CD14-positive monocyte (primary cell): ENCODE data around the gene SMCHD1. TPM values are rescaled to one million over a fixed set of nuclear protein-coding genes. Genes with fewer than 3 reads are reported as not detected.
A peak's percentile ranks its signal among the peaks of the same experiment; 100 is the strongest.

Experiments used
- DNase-seq, 3 donors: peaks; one replicate each; pipeline ENCODE4 v3.0.0-alpha.2; 2011 to 2022
- H2AFZ ChIP-seq: 2 replicates; pipeline ENCODE4 v1.6.0; 2012; ENCODE audit warnings: mild to moderate bottlenecking, low read depth, low read length, inconsistent platforms; ENCODE audit not compliant: insufficient read depth, poor library complexity, severe bottlenecking
- H3K27ac ChIP-seq, 2 donors: 1 replicate in 1 of 2; 2 replicates in 1 of 2; pipeline ENCODE4 v1.5.1; 2012 to 2013; ENCODE audit warnings: low read length in 2 of 2, control low read depth in 1 of 2, inconsistent platforms in 1 of 2, low read depth in 1 of 2, mild to moderate bottlenecking in 1 of 2
- H3K27me3 ChIP-seq, 2 donors: one replicate each; pipeline versions ENCODE4 v1.6.0 to v1.6.1; 2011 to 2013; ENCODE audit warnings: low read length in 2 of 2; ENCODE audit not compliant: control insufficient read depth in 2 of 2, insufficient read depth in 2 of 2
- H3K36me3 ChIP-seq, 2 donors: replicated peaks in 1 of 2; 1 replicate in 1 of 2; 2 replicates in 1 of 2; pipeline versions ENCODE4 v1.5.1 to v1.6.1; 2012 to 2013; ENCODE audit warnings: low read length in 2 of 2, control low read depth in 1 of 2, inconsistent platforms in 1 of 2, mild to moderate bottlenecking in 1 of 2; ENCODE audit not compliant: insufficient read depth in 2 of 2, control insufficient read depth in 1 of 2
- H3K4me1 ChIP-seq, 2 donors: 1 replicate in 1 of 2; 2 replicates in 1 of 2; pipeline versions ENCODE4 v1.5.1 to v1.6.1; 2012 to 2013; ENCODE audit warnings: low read length in 2 of 2, control low read depth in 1 of 2, inconsistent platforms in 1 of 2, mild to moderate bottlenecking in 1 of 2, moderate library complexity in 1 of 2; ENCODE audit not compliant: insufficient read depth in 2 of 2, control insufficient read depth in 1 of 2
- H3K4me2 ChIP-seq: replicated peaks from 2 replicates; pipeline ENCODE3; 2012; ENCODE audit warnings: low read length, moderate library complexity, mild to moderate bottlenecking; ENCODE audit not compliant: poor library complexity, severe bottlenecking; ENCODE audit errors: extremely low read depth
- H3K4me3 ChIP-seq, 3 experiments: fragments of 200-600 bp in 1 of 3; sonication (generic) in 1 of 3; replicated peaks in 1 of 3; 1 replicate in 2 of 3; 2 replicates in 1 of 3; pipeline ENCODE4 v1.5.1; 2011 to 2013; ENCODE audit warnings: low read length in 3 of 3, mild to moderate bottlenecking in 3 of 3, control low read depth in 2 of 3, low read depth in 2 of 3, inconsistent platforms in 1 of 3, moderate library complexity in 1 of 3
- H3K79me2 ChIP-seq: 2 replicates; pipeline ENCODE4 v1.6.0; 2012; ENCODE audit warnings: mild to moderate bottlenecking, control low read depth, inconsistent platforms, low read length, moderate library complexity; ENCODE audit not compliant: insufficient read depth
- H3K9ac ChIP-seq: 2 replicates; pipeline ENCODE4 v1.6.0; 2017; ENCODE audit warnings: low read length, mild to moderate bottlenecking; ENCODE audit not compliant: insufficient read depth, poor library complexity, severe bottlenecking
- H3K9me3 ChIP-seq, 2 donors: replicated peaks in 1 of 2; 1 replicate in 1 of 2; 2 replicates in 1 of 2; pipeline versions ENCODE4 v1.5.1 to v1.6.1; 2012 to 2013; ENCODE audit warnings: low read length in 2 of 2, control low read depth in 1 of 2; ENCODE audit not compliant: control insufficient read depth in 1 of 2, insufficient read depth in 1 of 2
- H4K20me1 ChIP-seq: 2 replicates; pipeline ENCODE4 v1.6.0; 2012; ENCODE audit warnings: mild to moderate bottlenecking, low read length, control low read depth, moderate library complexity; ENCODE audit not compliant: insufficient read depth
- H3K27ac Mint-ChIP-seq, 7 donors: one replicate each; pipeline ENCODE4 v1.8.0; 2020; ENCODE audit warnings: mild to moderate bottlenecking in 7 of 7, mixed read lengths in 7 of 7, moderate library complexity in 6 of 7, inconsistent platforms in 2 of 7
- H3K27me3 Mint-ChIP-seq, 3 donors: one replicate each; pipeline ENCODE4 v1.8.0; 2021 to 2022; ENCODE audit warnings: low read depth in 3 of 3, mild to moderate bottlenecking in 3 of 3, mixed read lengths in 3 of 3, moderate library complexity in 3 of 3, inconsistent platforms in 1 of 3
- H3K36me3 Mint-ChIP-seq, 2 donors: one replicate each; pipeline ENCODE4 v1.8.0; 2020; ENCODE audit warnings: mixed read lengths in 2 of 2, inconsistent platforms in 1 of 2, mild to moderate bottlenecking in 1 of 2
- H3K4me1 Mint-ChIP-seq: one replicate; pipeline ENCODE4 v1.8.0; 2020; ENCODE audit warnings: mild to moderate bottlenecking, mixed read lengths
- H3K4me3 Mint-ChIP-seq, 2 donors: one replicate each; pipeline ENCODE4 v1.8.0; 2020; ENCODE audit warnings: mild to moderate bottlenecking in 2 of 2, mixed read lengths in 2 of 2, moderate library complexity in 1 of 2
- H3K9me3 Mint-ChIP-seq, 7 donors: one replicate each; pipeline ENCODE4 v1.8.0; 2020 to 2022; ENCODE audit warnings: mixed read lengths in 7 of 7, mild to moderate bottlenecking in 6 of 7, moderate library complexity in 6 of 7, inconsistent platforms in 2 of 7
- CTCF ChIP-seq: fragments of 200-600 bp; IDR thresholded peaks from one replicate; pipeline ENCODE4 v1.8.0; 2022; ENCODE audit warnings: antibody characterized with exemption, mild to moderate bottlenecking
- WGBS: methylation state at CpG from one replicate; pipeline ENCODE4 v1.1.5; 2013; ENCODE audit warnings: missing lambda C conversion rate; ENCODE audit not compliant: insufficient coverage; 5-methylcytosine and 5-hydroxymethylcytosine counted together
- intact Hi-C, 2 donors: fragments of 100-400 bp; cut with micrococcal nuclease; formaldehyde crosslinking; loops; one replicate each; pipeline versions ENCODE4 v1.15.0 to v1.15.1; 2023
- polyA plus RNA-seq, 3 donors: library from polyadenylated mRNA; depleted of rRNA in 1 of 3; unstranded in 2 of 3; stranded (reverse) in 1 of 3; fragments of 300-500 nt in 2 of 3; fragments of >200 nt in 1 of 3; fragmentation: Illumina TruSeq in 2 of 3; gene quantifications; 1 replicate in 2 of 3; 2 replicates in 1 of 3; pipeline ENCODE4 v1.2.3, GENCODE V29; 2012 to 2021

Gene SMCHD1
- polyA plus RNA-seq, 3 donors, result 12.7 to 45.5 (median 16.8) TPM

- no peak for TF ChIP-seq CTCF
- H3K27me3 ChIP-seq, result no peaks in the 10 kb centered on the region
- H2AFZ ChIP-seq, result no peak overlapping the region
- peaks cover 69% of the 10 kb centered on the region for H3K79me2 ChIP-seq
- peaks cover 24 to 36% of the 10 kb centered on the region in 2 donors for H3K36me3 ChIP-seq
- peak; percentile 66 to 81 (median 72) for DNase-seq
- Mint-ChIP-seq H3K27me3 (peaks cover 0 to 2% (median 0%) of the 10 kb centered on the region in 3 donors), H3K27ac (peak overlapping the region; percentile 95 to 99 (median 97)), H3K36me3 (peaks cover 38 to 44% of the 10 kb centered on the region in 2 donors), H3K9me3 (no peaks in the 10 kb centered on the region), H3K4me3 (peak overlapping the region; percentile 96 to 97), H3K4me1 (peaks cover 66% of the 10 kb centered on the region)
- H3K4me1 ChIP-seq, result peaks cover 59 to 75% of the 10 kb centered on the region in 2 donors
- no peaks in the 10 kb centered on the region for H3K9me3 ChIP-seq
- peak overlapping the region; percentile 97 to 99 (median 97) for H3K4me3 ChIP-seq
- peaks cover 62% of the 10 kb centered on the region for H4K20me1 ChIP-seq
- H3K4me2 ChIP-seq, result peak overlapping the region; percentile 96
- H3K27ac ChIP-seq, result peak overlapping the region; percentile 84 to 98
- H3K9ac ChIP-seq, result peak overlapping the region; percentile 99
- intact Hi-C loops, result loop anchor here (1.0 to 10.0 kb wide), 9 partner anchors 9 to 746 kb away; partner anchors contain the start of genes SMCHD1 (in 2 of the 2), LPIN2 (in 1 of the 2) and TGIF1 (in 1 of the 2)
- 6% methylated on average over 3 of the region's 17 CpGs for WGBS
Measured at GRCh38 chr18:2848247-2849246, 193.0 kb downstream of the SMCHD1 start.

GRCh38 chr18:2850816-2851215, 195.3 kb downstream of the SMCHD1 start:
- Histone ChIP-seq H3K27me3 (no peaks in the 10 kb centered on the region), H3K9ac (no peak overlapping the region), H4K20me1 (peaks cover 85% of the 10 kb centered on the region), H3K4me2 (peak overlapping the region; percentile 23), H2AFZ (no peak overlapping the region), H3K4me3 (peak overlapping the region in 1 of 3 experiments; percentile 24), H3K36me3 (peaks cover 45 to 58% of the 10 kb centered on the region in 2 donors), H3K9me3 (no peaks in the 10 kb centered on the region), H3K79me2 (peaks cover 88% of the 10 kb centered on the region), H3K4me1 (peaks cover 60 to 75% of the 10 kb centered on the region in 2 donors), H3K27ac (peak overlapping the region in 1 of 2 donors; percentile 22)
- peak overlapping the region in 1 of 2 donors; percentile 46 for H3K4me3 Mint-ChIP-seq
- peak in 1 of 3 donors; percentile 19 for DNase-seq
- no CpG with 5 or more reads among the region's 2 CpGs for WGBS
- H3K4me1 Mint-ChIP-seq, result peaks cover 67% of the 10 kb centered on the region
- peak overlapping the region in 6 of 7 donors; percentile 22 to 79 (median 46) for H3K27ac Mint-ChIP-seq
- intact Hi-C loops, result no loop called here
- H3K27me3 Mint-ChIP-seq, result peaks cover 0 to 2% (median 0%) of the 10 kb centered on the region in 3 donors
- H3K9me3 Mint-ChIP-seq, result no peaks in the 10 kb centered on the region
- peaks cover 56 to 67% of the 10 kb centered on the region in 2 donors for H3K36me3 Mint-ChIP-seq
- TF ChIP-seq CTCF, result no peak
